B cell (primary cell): ENCODE results near the gene NRAS. TPM values are rescaled to one million over a fixed set of nuclear protein-coding genes. Genes with fewer than 3 reads are reported as not detected.

Experiments used
- ATAC-seq: fragments of 200-7000 bp; cut with Tn5 transposase; one replicate; pipeline ENCODE4 v1.10.0; 2021; ENCODE audit warnings: low read depth, mild to moderate bottlenecking, moderate number of reproducible peaks, moderate library complexity
- CTCF ChIA-PET: fragments of 350-600 bp; sonication (Branson Sonifier 250); formaldehyde crosslinking; loops from one replicate; lab custom pipeline; 2021; ENCODE audit warnings: antibody characterized with exemption, inconsistent platforms; lab: Charles Lee
- POLR2A ChIA-PET: fragments of 350-600 bp; sonication (Branson Sonifier 250); formaldehyde crosslinking; loops from one replicate; lab custom pipeline; 2021; ENCODE audit warnings: antibody characterized with exemption; lab: Charles Lee
- DNase-seq: peaks from one replicate; pipeline ENCODE4 v3.0.0; 2013
- H2AFZ ChIP-seq: 2 replicates; pipeline ENCODE4 v1.6.1; 2012; ENCODE audit warnings: mild to moderate bottlenecking, low read depth, low read length; ENCODE audit not compliant: insufficient read depth, poor library complexity, severe bottlenecking
- H3K27ac ChIP-seq, 2 donors: 1 replicate in 1 of 2; 2 replicates in 1 of 2; pipeline ENCODE4 v1.5.1; 2012 to 2013; ENCODE audit warnings: low read length in 2 of 2, mild to moderate bottlenecking in 2 of 2, moderate library complexity in 1 of 2
- H3K27me3 ChIP-seq, 4 experiments: fragments of 200-600 bp in 1 of 4; sonication (generic) in 1 of 4; replicated peaks in 1 of 4; 1 replicate in 2 of 4; 2 replicates in 2 of 4; pipeline versions ENCODE4 v1.6.1 to v1.7.0; 2013 to 2016; ENCODE audit warnings: low read length in 3 of 4, mild to moderate bottlenecking in 2 of 4, mixed read lengths in 1 of 4, moderate library complexity in 1 of 4; ENCODE audit not compliant: insufficient read depth in 4 of 4, control insufficient read depth in 3 of 4; ENCODE audit errors: control extremely low read depth in 1 of 4
- H3K36me3 ChIP-seq, 2 experiments: replicated peaks in 1 of 2; 1 replicate in 1 of 2; 2 replicates in 1 of 2; pipeline versions ENCODE4 v1.6.1 to v1.7.1; 2013; ENCODE audit warnings: low read length in 1 of 2; ENCODE audit not compliant: insufficient read depth in 2 of 2, control insufficient read depth in 1 of 2; ENCODE audit errors: control extremely low read depth in 1 of 2, extremely low read depth in 1 of 2
- H3K4me1 ChIP-seq, 2 donors: fragments of 200-600 bp in 1 of 2; sonication (generic) in 1 of 2; 1 replicate in 1 of 2; 2 replicates in 1 of 2; pipeline versions ENCODE4 v1.5.1 to v1.6.1; 2013 to 2017; ENCODE audit warnings: low read length in 2 of 2; ENCODE audit not compliant: control insufficient read depth in 2 of 2, insufficient read depth in 2 of 2
- H3K4me2 ChIP-seq: replicated peaks from 2 replicates; pipeline ENCODE3; 2012; ENCODE audit warnings: mild to moderate bottlenecking, low read depth, low read length; ENCODE audit not compliant: poor library complexity, severe bottlenecking
- H3K4me3 ChIP-seq, 5 experiments: fragments of 200-600 bp in 1 of 5; sonication (generic) in 1 of 5; 1 replicate in 3 of 5; 2 replicates in 2 of 5; pipeline versions ENCODE4 v1.5.1 to v1.7.0; 2011 to 2016; ENCODE audit warnings: low read length in 4 of 5, mild to moderate bottlenecking in 4 of 5, low read depth in 2 of 5, control low read depth in 1 of 5, moderate library complexity in 1 of 5; ENCODE audit not compliant: insufficient read depth in 1 of 5; ENCODE audit errors: control extremely low read depth in 1 of 5, extremely low read depth in 1 of 5
- H3K79me2 ChIP-seq: fragments of 200-600 bp; sonication (generic); one replicate; pipeline ENCODE4 v1.6.0; 2016; ENCODE audit warnings: low read length; ENCODE audit not compliant: control insufficient read depth, insufficient read depth
- H3K9ac ChIP-seq: fragments of 200-600 bp; sonication (generic); 2 replicates; pipeline ENCODE4 v1.6.1; 2017; ENCODE audit warnings: mild to moderate bottlenecking, low read length, moderate library complexity
- H3K9me3 ChIP-seq, 3 donors: one replicate each; pipeline versions ENCODE4 v1.6.1 to v1.7.1; 2013; ENCODE audit warnings: low read length in 2 of 3; ENCODE audit not compliant: control insufficient read depth in 2 of 3, insufficient read depth in 1 of 3; ENCODE audit errors: control extremely low read depth in 1 of 3
- H4K20me1 ChIP-seq: 2 replicates; pipeline ENCODE4 v1.6.0; 2012; ENCODE audit warnings: mild to moderate bottlenecking, low read length; ENCODE audit not compliant: insufficient read depth, control insufficient read depth, poor library complexity, severe bottlenecking
- H3K27ac Mint-ChIP-seq: one replicate; pipeline ENCODE4 v1.8.0; 2021; ENCODE audit warnings: mixed read lengths
- H3K27me3 Mint-ChIP-seq: one replicate; pipeline ENCODE4 v1.8.0; 2021; ENCODE audit warnings: mixed read lengths
- H3K4me1 Mint-ChIP-seq: one replicate; pipeline ENCODE4 v1.8.0; 2021; ENCODE audit warnings: mixed read lengths
- H3K4me3 Mint-ChIP-seq: one replicate; pipeline ENCODE4 v1.8.0; 2021; ENCODE audit warnings: mixed read lengths
- H3K9me3 Mint-ChIP-seq: one replicate; pipeline ENCODE4 v1.8.0; 2022; ENCODE audit warnings: mixed read lengths; ENCODE audit not compliant: insufficient read depth
- EZH2 ChIP-seq: IDR thresholded peaks from 2 replicates; pipeline ENCODE4 v1.6.1; 2012; ENCODE audit warnings: borderline replicate concordance, low read depth, mild to moderate bottlenecking, moderate library complexity, low read length; ENCODE audit not compliant: insufficient read depth, poor library complexity, severe bottlenecking
- WGBS: methylation state at CpG from one replicate; pipeline ENCODE4 v1.1.5; 2013; ENCODE audit warnings: missing lambda C conversion rate; ENCODE audit not compliant: insufficient coverage; 5-methylcytosine and 5-hydroxymethylcytosine counted together
- intact Hi-C: fragments of 100-400 bp; cut with micrococcal nuclease; formaldehyde crosslinking; loops from one replicate; pipeline ENCODE4 v1.10.0; 2022
- polyA plus RNA-seq: library from polyadenylated mRNA; depleted of rRNA; stranded (reverse); fragments of >200 nt; gene quantifications from 2 replicates; pipeline ENCODE4 v1.2.3, GENCODE V29; 2012
- total RNA-seq, 2 donors: library from RNA; stranded (reverse); fragments of 120-200 nt in 1 of 2; gene quantifications; 1 replicate in 1 of 2; 2 replicates in 1 of 2; pipeline versions ENCODE4 v1.2.3 to v1.2.4, GENCODE V29; 2013 to 2022
- TF ChIP-seq, protein P1 (sequence below): fragments of 200-600 bp; IDR thresholded peaks from one replicate; pipeline ENCODE4 v1.8.0; 2022; ENCODE audit warnings: antibody characterized with exemption, mild to moderate bottlenecking

Gene NRAS
- total and polyA plus RNA-seq, 2 donors (not counting 1 experiment from before 2014, with no cell fraction given), result 9.8 to 35.0 TPM

DNA sequence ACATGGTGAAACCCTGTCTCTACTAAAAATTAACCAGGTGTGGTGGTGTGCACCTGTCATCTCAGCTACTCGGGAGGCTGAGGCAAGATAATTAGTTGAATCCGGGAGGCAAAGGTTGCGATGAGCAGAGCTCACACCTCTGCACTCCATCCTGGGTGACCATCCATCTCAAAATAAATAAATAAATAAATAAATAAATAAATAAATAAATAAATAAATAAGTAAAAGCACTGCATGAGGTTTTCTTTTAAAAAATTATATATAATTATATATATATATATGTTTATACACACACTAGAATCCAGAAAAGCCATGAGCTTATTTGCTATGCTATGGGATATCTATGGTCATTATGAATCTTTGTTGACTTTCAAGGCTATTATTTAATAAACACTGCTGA lies 23.6 kb downstream of the NRAS start:
- POLR2A ChIA-PET, result no interaction called here
- Histone ChIP-seq H4K20me1 (no peaks in the 10 kb centered on the region), H3K4me1 (no peaks in the 10 kb centered on the region), H3K4me2 (no peak overlapping the region), H3K27me3 (peaks cover 0 to 12% (median 6%) of the 10 kb centered on the region in 4 experiments), H3K27ac (no peak overlapping the region), H3K36me3 (no peaks in the 10 kb centered on the region), H3K9ac (no peak overlapping the region), H2AFZ (no peak overlapping the region), H3K9me3 (no peaks in the 10 kb centered on the region), H3K4me3 (no peak overlapping the region), H3K79me2 (no peaks in the 10 kb centered on the region)
- ATAC-seq (no peak), DNase-seq (no peak)
- no peak overlapping the region for H3K27ac Mint-ChIP-seq
- CTCF ChIA-PET, result interaction anchor here (1.1 kb wide), 1 partner anchor 14 kb away, joined by 3 read pairs; no protein-coding TSS in a partner anchor
- H3K27me3 Mint-ChIP-seq, result peaks cover 39% of the 10 kb centered on the region
- no peaks in the 10 kb centered on the region for H3K4me1 Mint-ChIP-seq
- no peak overlapping the region for H3K4me3 Mint-ChIP-seq
- intact Hi-C loops, result no loop called here
- WGBS, result 100% methylated on average over 1 of the region's 3 CpGs
- no peaks in the 10 kb centered on the region for H3K9me3 Mint-ChIP-seq
- TF ChIP-seq, protein P1, sequence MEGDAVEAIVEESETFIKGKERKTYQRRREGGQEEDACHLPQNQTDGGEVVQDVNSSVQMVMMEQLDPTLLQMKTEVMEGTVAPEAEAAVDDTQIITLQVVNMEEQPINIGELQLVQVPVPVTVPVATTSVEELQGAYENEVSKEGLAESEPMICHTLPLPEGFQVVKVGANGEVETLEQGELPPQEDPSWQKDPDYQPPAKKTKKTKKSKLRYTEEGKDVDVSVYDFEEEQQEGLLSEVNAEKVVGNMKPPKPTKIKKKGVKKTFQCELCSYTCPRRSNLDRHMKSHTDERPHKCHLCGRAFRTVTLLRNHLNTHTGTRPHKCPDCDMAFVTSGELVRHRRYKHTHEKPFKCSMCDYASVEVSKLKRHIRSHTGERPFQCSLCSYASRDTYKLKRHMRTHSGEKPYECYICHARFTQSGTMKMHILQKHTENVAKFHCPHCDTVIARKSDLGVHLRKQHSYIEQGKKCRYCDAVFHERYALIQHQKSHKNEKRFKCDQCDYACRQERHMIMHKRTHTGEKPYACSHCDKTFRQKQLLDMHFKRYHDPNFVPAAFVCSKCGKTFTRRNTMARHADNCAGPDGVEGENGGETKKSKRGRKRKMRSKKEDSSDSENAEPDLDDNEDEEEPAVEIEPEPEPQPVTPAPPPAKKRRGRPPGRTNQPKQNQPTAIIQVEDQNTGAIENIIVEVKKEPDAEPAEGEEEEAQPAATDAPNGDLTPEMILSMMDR, result no peak
- TF ChIP-seq EZH2, result no peak

DNA sequence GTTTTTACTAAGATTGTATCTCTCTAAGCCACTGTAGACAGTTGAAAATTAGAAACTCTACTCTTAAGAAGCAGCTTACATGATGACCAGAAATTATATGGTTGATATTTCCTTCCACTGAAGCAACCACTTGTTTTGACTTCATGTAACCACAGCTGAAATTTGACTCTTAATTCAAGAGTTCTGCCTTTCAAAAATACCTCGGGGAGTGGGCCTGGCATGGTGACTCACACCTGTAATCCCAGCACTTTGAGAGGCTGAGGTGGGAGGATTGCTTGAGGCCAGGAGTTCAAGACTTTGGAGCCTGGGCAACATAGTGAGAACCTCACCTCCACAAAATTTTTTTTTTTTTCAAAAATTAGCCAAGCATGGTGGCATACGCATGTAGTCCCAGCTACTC lies 25.5 kb downstream of the NRAS start:
- Histone ChIP-seq H3K4me1 (no peaks in the 10 kb centered on the region), H3K9ac (no peak overlapping the region), H3K27ac (no peak overlapping the region), H3K9me3 (no peaks in the 10 kb centered on the region), H3K4me3 (no peak overlapping the region), H3K36me3 (no peaks in the 10 kb centered on the region), H3K79me2 (no peaks in the 10 kb centered on the region), H2AFZ (no peak overlapping the region), H3K4me2 (no peak overlapping the region), H4K20me1 (no peaks in the 10 kb centered on the region), H3K27me3 (peaks cover 0 to 15% (median 11%) of the 10 kb centered on the region in 4 experiments)
- Mint-ChIP-seq H3K9me3 (no peaks in the 10 kb centered on the region), H3K4me3 (no peak overlapping the region), H3K4me1 (no peaks in the 10 kb centered on the region), H3K27ac (no peak overlapping the region), H3K27me3 (peaks cover 45% of the 10 kb centered on the region)
- no peak for DNase-seq
- ChIA-PET POLR2A (interaction anchor here (0.7 kb wide), 1 partner anchor 25 kb away, joined by 3 read pairs; the partner anchor contains the start of gene NRAS), CTCF (no interaction called here)
- intact Hi-C loops, result no loop called here
- TF ChIP-seq, protein P1, result no peak
- no peak for TF ChIP-seq EZH2
- ATAC-seq, result no peak
- WGBS, result 40% methylated on average over 1 of the region's 2 CpGs
